Embryonic facial prominence (tissue), 1 donor: ENCODE data around the gene TMTC1.
"Not testable (repeated sequence)": the region's sequence is repeated elsewhere in the genome, so short reads cannot be mapped to it uniquely, and the experiment has no call there.

ENCODE experiments used
- DNase-seq: peaks from one replicate; pipeline ENCODE4 v3.0.0-alpha.2; 2016; ENCODE audit errors: extremely low spot score

TMTC1 gene

GRCh38 chr12:29569132-29569757 lies 214.5 kb downstream of the TMTC1 start:
- no peak for DNase-seq

GRCh38 chr12:29566441-29566840 lies 217.3 kb downstream of the TMTC1 start:
- DNase-seq: no peak

- DNase-seq: no peak
Measured at GRCh38 chr12:29565727-29566126, 218.0 kb downstream of the TMTC1 start.

GRCh38 chr12:29564925-29565324 lies 218.8 kb downstream of the TMTC1 start:
- DNase-seq: no peak

- no peak for DNase-seq
Measured at GRCh38 chr12:29563636-29564035, 220.1 kb downstream of the TMTC1 start.

GRCh38 chr12:29563071-29563470 lies 220.7 kb downstream of the TMTC1 start:
- no peak for DNase-seq

- no peak for DNase-seq
Measured at GRCh38 chr12:29562110-29562804, 221.5 kb downstream of the TMTC1 start.

- no peak for DNase-seq
Measured at GRCh38 chr12:29561664-29562071, 222.1 kb downstream of the TMTC1 start.

- DNase-seq: no peak
Measured at GRCh38 chr12:29559198-29559597, 224.5 kb downstream of the TMTC1 start.

- no peak for DNase-seq
Measured at GRCh38 chr12:29556363-29556762, 227.4 kb downstream of the TMTC1 start.

GRCh38 chr12:29555451-29555850 lies 228.3 kb downstream of the TMTC1 start:
- not testable (repeated sequence) for DNase-seq

GRCh38 chr12:29552994-29553748 lies 230.6 kb downstream of the TMTC1 start:
- no peak for DNase-seq

- DNase-seq: no peak
Measured at GRCh38 chr12:29552324-29552927, 231.3 kb downstream of the TMTC1 start.

GRCh38 chr12:29551812-29552211 lies 231.9 kb downstream of the TMTC1 start:
- DNase-seq: no peak

GRCh38 chr12:29547864-29548263 lies 235.9 kb downstream of the TMTC1 start:
- DNase-seq: no peak

GRCh38 chr12:29547151-29547632 lies 236.6 kb downstream of the TMTC1 start:
- no peak for DNase-seq

- DNase-seq: no peak
Measured at GRCh38 chr12:29546000-29546399, 237.7 kb downstream of the TMTC1 start.

- no peak for DNase-seq
Measured at GRCh38 chr12:29545102-29545467, 238.7 kb downstream of the TMTC1 start.

GRCh38 chr12:29544428-29545101 lies 239.2 kb downstream of the TMTC1 start:
- no peak for DNase-seq

GRCh38 chr12:29543036-29543435 lies 240.7 kb downstream of the TMTC1 start:
- DNase-seq: no peak

GRCh38 chr12:29537298-29537697 lies 246.4 kb downstream of the TMTC1 start:
- DNase-seq: no peak

- no peak for DNase-seq
Measured at GRCh38 chr12:29534935-29535334, 248.8 kb downstream of the TMTC1 start.
